ENCODE data around the gene TMEM266.

The TMEM266 gene

GRCh38 chr15:76099388-76099787 is 39.6 kb downstream of the TMEM266 start:
- TF ChIP-seq CTCF (IDR thresholded peaks at IDR 0.05; ENCODE audit: unreplicated experiment in 3 of 3), result no peak
- H3K27me3 Mint-ChIP-seq (ENCODE audit: low read depth), result peaks cover 9% of the 10 kb centered on the region
- H3K4me1 Mint-ChIP-seq, result no peaks in the 10 kb centered on the region
- no peak overlapping the region for H3K4me3 Mint-ChIP-seq
- H3K9me3 Mint-ChIP-seq, result peaks cover 10% of the 10 kb centered on the region
- no peak overlapping the region for H3K27ac Mint-ChIP-seq
- no peaks in the 10 kb centered on the region for H3K36me3 Mint-ChIP-seq (ENCODE audit: low read depth)

GRCh38 chr15:76100361-76100760 is 40.6 kb downstream of the TMEM266 start:
- Mint-ChIP-seq H3K27ac (no peak overlapping the region), H3K36me3 (ENCODE audit: low read depth) (no peaks in the 10 kb centered on the region), H3K9me3 (peaks cover 8% of the 10 kb centered on the region), H3K4me3 (no peak overlapping the region), H3K27me3 (ENCODE audit: low read depth) (peaks cover 9% of the 10 kb centered on the region), H3K4me1 (no peaks in the 10 kb centered on the region)
- no peak for TF ChIP-seq CTCF (IDR thresholded peaks at IDR 0.05; ENCODE audit: unreplicated experiment in 3 of 3)

- no peak for TF ChIP-seq CTCF (IDR thresholded peaks at IDR 0.05; ENCODE audit: unreplicated experiment in 3 of 3)
- no peak overlapping the region for H3K4me3 Mint-ChIP-seq
- H3K4me1 Mint-ChIP-seq, result no peaks in the 10 kb centered on the region
Observed at GRCh38 chr15:76101655-76102054, 41.9 kb downstream of the TMEM266 start.

GRCh38 chr15:76105391-76105790 is 45.6 kb downstream of the TMEM266 start:
- Mint-ChIP-seq H3K4me1 (no peaks in the 10 kb centered on the region), H3K27ac (no peak overlapping the region), H3K9me3 (peaks cover under 1% of the 10 kb centered on the region), H3K4me3 (no peak overlapping the region), H3K36me3 (ENCODE audit: low read depth) (peaks cover 5% of the 10 kb centered on the region), H3K27me3 (ENCODE audit: low read depth) (no peaks in the 10 kb centered on the region)
- TF ChIP-seq CTCF (IDR thresholded peaks at IDR 0.05; ENCODE audit: unreplicated experiment in 3 of 3), result no peak

More at GRCh38 chr15:76101655-76102054, 41.9 kb downstream of the TMEM266 start:
- Mint-ChIP-seq H3K36me3 (ENCODE audit: low read depth) (no peaks in the 10 kb centered on the region), H3K27ac (no peak overlapping the region), H3K27me3 (ENCODE audit: low read depth) (peaks cover 3% of the 10 kb centered on the region), H3K9me3 (peaks cover 8% of the 10 kb centered on the region)

- no peaks in the 10 kb centered on the region for H3K4me1 Mint-ChIP-seq
- H3K27me3 Mint-ChIP-seq (ENCODE audit: low read depth), result no peaks in the 10 kb centered on the region
- no peak for TF ChIP-seq CTCF (IDR thresholded peaks at IDR 0.05; ENCODE audit: unreplicated experiment in 3 of 3)
- H3K9me3 Mint-ChIP-seq, result peaks cover 5% of the 10 kb centered on the region
- H3K27ac Mint-ChIP-seq, result no peak overlapping the region
- peaks cover 9% of the 10 kb centered on the region for H3K36me3 Mint-ChIP-seq (ENCODE audit: low read depth)
- no peak overlapping the region for H3K4me3 Mint-ChIP-seq
Observed at GRCh38 chr15:76105911-76106310, 46.1 kb downstream of the TMEM266 start.

- H3K4me3 Mint-ChIP-seq, result no peak overlapping the region
- H3K27ac Mint-ChIP-seq, result no peak overlapping the region
- no peaks in the 10 kb centered on the region for H3K27me3 Mint-ChIP-seq (ENCODE audit: low read depth)
- H3K4me1 Mint-ChIP-seq, result no peaks in the 10 kb centered on the region
- no peak for TF ChIP-seq CTCF (IDR thresholded peaks at IDR 0.05; ENCODE audit: unreplicated experiment in 3 of 3)
- peaks cover 9% of the 10 kb centered on the region for H3K36me3 Mint-ChIP-seq (ENCODE audit: low read depth)
- H3K9me3 Mint-ChIP-seq, result peaks cover 8% of the 10 kb centered on the region
Observed at GRCh38 chr15:76107169-76107568, 47.4 kb downstream of the TMEM266 start.

Data from nephron (organoid).